Stimulated activated CD8-positive, alpha-beta memory T cell treated with anti-CD3 and anti-CD28 coated beads, Interleukin-2, amount 100 ng/mL, for 48 hours (primary cell): ENCODE measurements around the gene CAMK1D.
"Not testable (repeated sequence)": the region's sequence is repeated elsewhere in the genome, so short reads cannot be mapped to it uniquely, and the experiment has no call there.

Experiments
- DNase-seq, 2 donors: peaks; one replicate each; pipeline ENCODE4 v3.0.0-alpha.2; 2020; ENCODE audit warnings: low read depth in 2 of 2

The CAMK1D gene

GRCh38 chr10:12846718-12847117 is 497.4 kb downstream of the CAMK1D start:
- DNase-seq, result no peak

DNA sequence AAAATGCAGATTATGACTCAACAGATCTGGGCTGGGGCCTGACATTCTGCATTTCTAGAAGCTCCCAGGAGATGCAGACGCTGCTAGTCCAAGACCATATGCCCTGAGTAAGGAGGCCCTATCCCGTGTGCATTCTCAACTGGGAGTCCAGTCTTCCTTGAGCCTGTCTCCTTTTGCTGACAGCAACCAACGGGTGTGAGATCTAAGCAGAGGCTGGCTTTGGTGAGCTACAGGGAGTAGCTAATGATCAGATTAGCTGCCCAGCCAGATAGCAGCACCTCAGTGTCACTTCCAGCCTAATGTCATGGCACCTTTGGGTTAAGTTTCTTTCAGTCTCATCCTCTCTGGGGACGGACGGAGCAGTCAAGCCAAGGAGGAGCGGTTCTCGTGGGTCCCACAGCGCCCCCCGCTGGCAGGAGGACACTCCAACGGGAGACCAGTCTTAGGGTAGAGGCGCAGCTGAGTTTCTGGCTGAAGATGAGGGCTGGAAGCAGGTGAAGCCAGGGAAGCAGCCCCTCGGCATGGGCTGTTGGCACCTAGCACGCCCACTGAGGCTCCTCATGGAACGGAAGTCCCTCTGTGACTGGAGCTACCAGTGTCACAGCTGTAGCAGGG is 498.1 kb downstream of the CAMK1D start:
- peak; percentile 18 to 40 for DNase-seq

GRCh38 chr10:12848439-12849173 is 499.3 kb downstream of the CAMK1D start:
- no peak for DNase-seq

DNA sequence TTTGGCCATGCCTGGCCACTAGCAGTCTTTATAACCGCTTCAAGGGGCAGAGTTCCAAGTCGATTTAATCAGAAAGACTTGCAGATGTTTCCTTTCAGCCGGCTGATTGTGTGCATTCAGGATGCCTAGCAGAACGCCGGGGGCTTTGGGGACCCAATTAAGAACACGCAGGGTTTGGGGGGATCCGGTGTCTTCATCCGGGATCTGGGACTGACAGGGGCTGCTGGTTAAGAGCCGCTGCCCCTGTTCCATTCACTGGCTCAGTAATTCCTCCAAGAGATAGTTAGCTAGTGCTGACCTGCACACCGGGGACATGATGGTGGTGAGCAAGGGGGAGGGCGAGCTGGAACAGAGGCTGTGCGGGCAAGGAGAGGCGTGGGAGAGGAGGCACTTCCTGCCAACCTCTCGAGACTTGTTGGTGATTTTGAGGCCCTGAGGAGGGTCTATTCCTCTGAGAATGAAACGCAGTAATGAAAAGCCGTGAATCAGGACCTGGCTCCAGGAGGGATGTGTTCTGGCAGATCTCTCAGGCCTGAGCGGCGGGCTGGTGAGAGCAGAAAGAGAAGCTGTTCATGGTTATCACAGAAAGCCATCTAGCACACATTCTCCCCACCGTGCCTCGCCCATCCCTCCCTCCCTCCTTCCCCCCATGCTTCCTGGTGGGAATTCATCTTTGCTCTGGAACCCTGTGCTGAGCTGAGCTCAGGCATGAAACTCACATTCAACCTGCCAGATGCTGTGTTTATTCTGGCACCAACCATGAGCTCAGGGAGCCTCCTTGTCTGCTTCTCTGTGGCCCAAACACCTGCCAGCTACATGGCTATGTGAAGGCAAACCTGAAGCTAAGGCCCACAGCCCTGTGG is 500.2 kb downstream of the CAMK1D start:
- DNase-seq, result no peak

- no peak for DNase-seq
These were observed 503.3 kb downstream of the CAMK1D start for GRCh38 chr10:12852687-12853086.

DNA sequence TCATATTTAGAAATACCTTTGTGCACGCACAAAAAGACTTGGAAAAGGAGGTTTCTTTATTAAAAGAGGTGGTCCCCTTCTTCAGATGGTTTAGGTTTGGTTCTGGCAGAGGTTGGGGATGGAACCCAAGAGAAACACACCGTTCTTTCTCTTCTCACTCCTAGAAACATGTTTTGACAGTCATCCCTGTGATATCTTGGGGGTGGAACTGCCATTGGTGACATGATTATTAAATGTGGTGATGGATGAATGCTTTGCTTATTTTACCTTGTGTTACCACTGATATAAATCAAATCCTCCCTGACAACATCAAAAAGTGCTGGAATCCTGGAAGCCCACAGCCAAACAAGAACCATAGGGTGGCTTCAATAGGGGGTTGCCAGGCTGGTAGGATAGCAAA is 505.6 kb downstream of the CAMK1D start:
- DNase-seq, result no peak

DNA sequence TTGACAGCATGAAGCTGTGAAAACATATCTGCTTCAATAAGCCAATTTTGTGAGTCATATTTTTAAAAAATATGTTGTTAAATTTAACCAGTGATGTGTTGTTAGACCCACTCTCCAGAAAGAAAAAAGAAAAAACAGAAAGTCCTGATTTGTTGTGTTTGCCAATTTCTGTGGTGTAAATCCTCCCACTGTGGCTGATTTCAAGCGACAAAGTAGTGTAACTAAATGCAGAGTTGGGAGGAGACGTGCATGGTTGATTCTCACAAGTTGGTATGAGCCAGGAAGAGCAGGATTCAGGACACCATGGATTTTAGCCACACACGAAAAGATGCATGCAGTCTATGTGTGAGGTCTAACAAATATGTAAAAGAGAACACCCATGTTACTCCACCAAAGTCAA is 513.1 kb downstream of the CAMK1D start:
- DNase-seq, result no peak

GRCh38 chr10:12865515-12865914 is 516.2 kb downstream of the CAMK1D start:
- not testable (repeated sequence) for DNase-seq

- no peak for DNase-seq
These were observed 518.9 kb downstream of the CAMK1D start for GRCh38 chr10:12868229-12868628.

GRCh38 chr10:12869427-12869826 is 520.1 kb downstream of the CAMK1D start:
- no peak for DNase-seq

DNA sequence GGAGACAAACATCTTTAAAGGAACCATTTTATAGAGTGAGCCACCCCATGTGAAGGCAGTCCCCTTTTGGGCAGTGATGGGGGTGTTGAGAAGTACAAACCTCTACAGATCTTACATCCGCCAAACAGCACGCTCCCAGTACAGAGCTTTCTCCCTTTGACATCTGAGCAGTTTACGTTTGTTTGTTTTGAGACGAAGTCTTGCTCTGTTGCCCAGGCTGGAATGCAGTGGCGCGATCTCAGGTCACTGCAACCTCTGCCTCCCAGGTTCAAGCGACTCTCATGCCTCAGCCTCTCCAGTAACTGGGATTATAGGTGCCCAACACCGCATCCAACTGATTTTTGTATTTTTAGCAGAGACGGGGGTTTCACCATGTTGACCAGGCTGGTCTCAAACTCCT is 523.2 kb downstream of the CAMK1D start:
- no peak for DNase-seq

DNA sequence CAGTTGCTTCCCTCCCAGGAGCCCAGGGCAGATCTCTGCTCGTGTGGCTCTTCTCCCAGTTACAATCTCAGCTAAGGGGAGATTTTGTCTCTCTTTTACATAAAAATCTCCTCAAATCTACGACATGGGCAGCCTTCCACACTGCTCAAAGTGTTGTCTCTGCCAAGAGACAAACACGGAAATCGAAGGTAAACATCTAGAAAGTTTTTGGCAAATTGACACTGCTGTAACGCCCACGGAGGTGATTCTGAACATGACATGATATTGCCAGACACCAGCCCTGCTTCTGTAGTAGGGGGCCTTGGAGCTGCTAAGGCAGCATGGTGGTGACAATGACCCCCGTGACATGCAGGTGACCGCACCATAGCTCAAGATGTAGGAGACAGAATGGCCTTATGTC is 523.8 kb downstream of the CAMK1D start:
- DNase-seq, result no peak

DNA sequence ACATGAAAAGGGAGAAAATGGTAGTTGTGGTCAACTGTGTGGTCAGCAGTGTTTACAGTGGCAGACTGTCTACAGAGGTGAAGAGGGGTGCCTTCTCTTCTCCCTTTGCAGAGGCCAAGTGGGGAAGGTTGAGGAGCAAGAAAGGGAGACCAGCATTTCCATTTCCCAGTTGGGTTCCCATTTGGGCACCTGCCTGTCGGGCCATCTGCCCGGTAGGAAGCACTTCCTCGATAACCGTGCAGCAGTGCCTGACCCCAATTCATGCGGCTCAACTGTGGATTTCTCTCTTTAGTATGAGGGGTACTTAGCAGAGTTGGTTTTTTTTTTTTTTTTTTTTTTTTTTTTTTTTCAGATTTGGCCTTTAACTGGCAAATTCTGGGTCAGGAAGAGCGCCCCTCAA is 525.2 kb downstream of the CAMK1D start:
- no peak for DNase-seq

DNA sequence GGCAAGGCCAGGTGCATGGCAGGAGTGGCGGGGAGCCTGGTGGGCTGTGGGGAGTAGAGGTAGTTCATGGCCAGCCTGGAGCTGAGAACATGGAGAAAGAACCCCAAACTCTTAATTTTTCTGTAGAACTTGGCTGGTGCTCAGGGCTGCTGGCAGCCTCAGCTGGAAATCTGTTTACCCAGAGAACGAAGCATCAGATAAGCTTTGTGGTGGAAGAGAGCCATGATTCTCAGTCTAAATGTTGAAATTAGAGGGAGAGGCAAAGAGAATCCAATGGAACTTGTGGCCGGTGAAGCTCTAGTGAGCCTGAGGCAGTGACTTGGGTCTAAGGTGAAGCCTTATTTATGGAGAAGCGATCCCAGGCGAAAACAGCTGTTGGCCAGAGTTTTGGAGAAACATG is 525.8 kb downstream of the CAMK1D start:
- DNase-seq, result no peak

- no peak for DNase-seq
These were observed 526.9 kb downstream of the CAMK1D start for GRCh38 chr10:12876266-12876665.

DNA sequence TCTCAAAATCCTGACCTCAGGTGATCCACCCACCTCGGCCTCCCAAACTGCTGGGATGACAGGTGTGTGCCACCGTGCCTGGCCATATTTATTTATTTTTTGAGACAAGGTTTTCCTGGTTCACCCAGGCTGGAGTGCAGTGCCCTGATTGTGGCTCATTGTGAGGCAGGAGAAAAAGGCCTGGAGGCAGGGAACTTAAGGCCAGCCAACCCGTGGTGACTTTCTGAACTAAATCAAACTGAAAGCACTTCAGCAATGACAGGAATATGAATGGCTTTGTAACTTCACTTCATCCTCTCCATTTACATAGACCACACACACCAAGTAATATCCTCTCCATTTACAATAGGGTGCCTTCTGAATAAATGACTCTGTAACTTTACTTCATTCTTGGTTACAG is 527.8 kb downstream of the CAMK1D start:
- no peak for DNase-seq

DNA sequence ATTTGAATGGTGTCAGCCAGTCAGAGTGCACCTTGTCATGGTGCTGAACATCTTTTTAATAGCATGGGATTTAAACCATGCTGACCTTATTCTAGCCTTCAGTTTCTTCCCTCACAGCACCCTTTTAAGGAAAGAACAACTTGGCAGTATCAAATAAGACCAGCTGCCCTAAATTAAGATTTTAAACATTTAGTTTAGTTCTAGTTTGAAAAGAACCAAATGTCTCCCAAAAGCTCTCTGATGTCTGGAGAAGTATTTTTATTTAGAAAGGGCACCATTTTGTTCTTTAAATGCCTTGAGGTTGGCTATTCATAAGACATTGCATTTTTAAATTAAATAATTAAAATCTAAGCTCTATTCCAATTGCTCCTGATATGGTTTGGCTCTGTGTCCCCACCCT is 531.1 kb downstream of the CAMK1D start:
- DNase-seq, result no peak

GRCh38 chr10:12884851-12885250 is 535.5 kb downstream of the CAMK1D start:
- no peak for DNase-seq
